NCI-H748 (cell line): Measurements from ENCODE around the gene MGAT5B.
A peak's percentile ranks its signal among the peaks of the same experiment; 100 is the strongest.

Experiments
- DNase-seq: peaks from one replicate; lab custom pipeline; 2025; ENCODE audit not compliant: unreplicated experiment; lab: John Stamatoyannopoulos, UW

The MGAT5B gene

GRCh38 chr17:76925441-76925891 is 57.3 kb downstream of the MGAT5B start:
- no peak for DNase-seq

GRCh38 chr17:76926237-76926866 is 58.1 kb downstream of the MGAT5B start:
- no peak for DNase-seq

- DNase-seq: no peak
These were observed 59.4 kb downstream of the MGAT5B start for GRCh38 chr17:76927577-76927976.

GRCh38 chr17:76927982-76928381 is 59.8 kb downstream of the MGAT5B start:
- DNase-seq: no peak

GRCh38 chr17:76929148-76929547 is 60.9 kb downstream of the MGAT5B start:
- no peak for DNase-seq

GRCh38 chr17:76929601-76930000 is 61.4 kb downstream of the MGAT5B start:
- DNase-seq: no peak

GRCh38 chr17:76930107-76930506 is 61.9 kb downstream of the MGAT5B start:
- DNase-seq: no peak

GRCh38 chr17:76932402-76933333 is 64.5 kb downstream of the MGAT5B start:
- no peak for DNase-seq

- no peak for DNase-seq
These were observed 66.5 kb downstream of the MGAT5B start for GRCh38 chr17:76934561-76935320.

GRCh38 chr17:76935331-76935730 is 67.1 kb downstream of the MGAT5B start:
- no peak for DNase-seq

- no peak for DNase-seq
These were observed 69.0 kb downstream of the MGAT5B start for GRCh38 chr17:76937238-76937637.

GRCh38 chr17:76938009-76938408 is 69.8 kb downstream of the MGAT5B start:
- DNase-seq: no peak

GRCh38 chr17:76940295-76940694 is 72.1 kb downstream of the MGAT5B start:
- no peak for DNase-seq

- DNase-seq: no peak
These were observed 72.6 kb downstream of the MGAT5B start for GRCh38 chr17:76940738-76941350.

- no peak for DNase-seq
These were observed 75.0 kb downstream of the MGAT5B start for GRCh38 chr17:76943202-76943601.

- DNase-seq: peak; percentile 90
These were observed 75.6 kb downstream of the MGAT5B start for GRCh38 chr17:76943781-76944213.

- DNase-seq: no peak
These were observed 76.3 kb downstream of the MGAT5B start for GRCh38 chr17:76944477-76944876.

GRCh38 chr17:76946111-76946771 is 78.0 kb downstream of the MGAT5B start:
- no peak for DNase-seq

- no peak for DNase-seq
These were observed 78.5 kb downstream of the MGAT5B start for GRCh38 chr17:76946772-76947135.

GRCh38 chr17:76947309-76947708 is 79.1 kb downstream of the MGAT5B start:
- no peak for DNase-seq

- no peak for DNase-seq
These were observed 79.6 kb downstream of the MGAT5B start for GRCh38 chr17:76947771-76948170.
